Femur (tissue), 1 donor: Measurements from ENCODE around the gene TRAF7.
"Not testable (repeated sequence)": the region's sequence is repeated elsewhere in the genome, so short reads cannot be mapped to it uniquely, and the experiment has no call there.

Experiments
- DNase-seq: peaks from one replicate; pipeline ENCODE4 v3.0.0-alpha.2; 2017

TRAF7 gene

DNA sequence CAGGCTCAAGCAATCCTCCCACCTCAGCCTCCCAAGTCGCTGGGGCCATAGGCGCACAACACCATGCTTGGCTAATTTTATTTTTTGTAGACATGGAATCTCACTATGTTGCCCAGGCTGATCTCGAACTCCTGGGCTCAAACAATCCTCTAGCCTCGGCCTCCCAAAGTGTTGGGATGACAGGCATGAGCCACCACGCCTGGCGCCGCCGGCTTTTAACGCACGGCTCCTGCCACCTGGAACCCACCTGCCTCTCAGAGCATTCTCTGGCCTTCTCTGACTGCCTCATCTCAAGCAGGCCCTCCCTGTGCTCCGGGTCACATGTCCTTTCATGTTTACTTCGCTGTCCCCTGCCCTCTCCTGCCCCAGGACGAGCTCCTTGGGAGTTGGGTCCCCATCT is 30.5 kb downstream of the TRAF7 start:
- DNase-seq: no peak

DNA sequence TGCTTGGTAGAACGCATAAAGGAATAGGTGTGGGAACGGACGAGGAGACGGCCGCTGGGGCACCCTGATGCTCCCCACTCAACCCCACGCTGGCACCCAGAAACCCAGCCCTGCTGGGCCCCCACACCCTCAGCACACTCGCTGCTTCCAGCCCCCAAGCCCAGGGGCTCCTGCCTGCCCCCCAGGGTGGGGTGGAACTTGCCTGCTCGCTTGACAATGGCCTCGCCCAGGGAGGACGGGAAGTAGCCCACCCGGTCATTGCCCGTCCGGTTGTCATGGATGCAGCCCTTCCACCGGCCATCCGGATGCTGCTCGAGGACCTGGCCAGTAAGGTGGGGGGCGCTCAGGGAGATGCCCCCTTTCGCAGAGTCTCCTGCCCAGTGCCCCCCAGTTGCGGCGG is 30.9 kb downstream of the TRAF7 start:
- no peak for DNase-seq

DNA sequence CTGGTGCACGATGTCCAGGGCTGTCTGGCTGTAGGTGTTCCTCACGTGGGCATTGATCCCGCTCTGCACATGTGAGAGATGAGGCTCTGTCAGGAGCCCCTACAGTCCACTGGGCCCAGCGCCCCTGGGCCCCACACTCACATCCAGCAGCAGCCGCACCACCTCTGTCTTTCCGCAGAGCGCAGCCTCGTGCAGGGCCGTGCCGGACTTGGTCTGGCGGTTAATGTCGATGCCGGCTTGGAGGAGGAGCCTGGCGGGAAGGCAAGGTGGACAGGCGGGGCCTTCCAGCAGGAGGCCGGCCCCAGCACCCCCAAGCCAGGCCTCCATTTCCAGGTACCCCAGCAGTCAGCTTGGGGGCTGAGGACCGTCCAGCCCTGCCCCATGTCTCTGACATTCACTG is 31.6 kb downstream of the TRAF7 start:
- DNase-seq: no peak

DNA sequence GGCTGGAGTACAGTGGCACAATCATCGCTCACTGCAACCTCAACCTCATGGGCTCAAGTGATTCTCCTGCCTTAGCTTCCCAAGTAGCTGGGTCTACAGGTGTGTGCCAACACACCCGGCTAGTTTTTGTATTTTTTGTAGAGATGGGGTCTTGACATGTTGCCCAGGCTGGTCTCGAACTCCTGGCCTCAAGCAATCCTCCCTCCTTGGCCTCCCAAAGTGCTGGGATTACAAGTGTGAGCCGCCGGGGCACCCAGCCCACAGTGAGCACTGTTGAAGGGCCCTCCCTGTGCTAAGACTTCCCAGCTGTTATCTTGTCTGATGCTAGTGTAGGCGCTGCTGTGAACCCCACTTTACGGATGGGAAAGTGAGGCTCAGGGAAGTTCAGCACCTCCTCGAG is 32.8 kb downstream of the TRAF7 start:
- no peak for DNase-seq

DNA sequence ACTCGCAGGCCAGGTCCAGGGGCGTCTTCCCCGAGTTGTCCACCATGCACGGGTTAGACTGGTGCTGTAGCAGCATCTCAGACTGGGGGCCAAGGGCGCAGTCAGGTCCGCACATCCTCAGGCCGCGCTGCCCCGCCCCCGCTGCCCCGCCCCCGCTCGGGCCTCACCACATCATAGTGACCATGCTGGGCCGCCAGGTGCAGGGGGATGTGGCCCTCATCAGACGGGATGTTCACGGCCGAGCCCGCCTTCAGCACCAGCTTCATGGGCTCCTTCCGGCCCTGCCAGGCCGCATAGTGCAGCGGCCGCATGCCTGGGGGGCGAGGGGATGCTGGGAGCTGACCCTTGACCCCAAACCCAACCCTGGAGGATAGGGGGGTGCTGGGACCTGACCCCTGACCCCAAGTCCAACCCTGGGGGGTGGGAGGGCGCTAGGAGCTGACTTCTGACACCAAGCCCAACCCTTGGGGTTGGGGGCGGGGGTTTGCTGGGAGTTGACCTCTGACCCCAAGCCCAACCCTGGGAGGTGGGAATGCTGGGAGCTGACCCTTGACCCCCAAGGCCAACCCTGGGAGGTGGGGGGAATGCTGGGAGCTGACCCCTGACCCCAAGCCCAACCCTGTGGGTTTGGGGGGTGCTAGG is 33.8 kb downstream of the TRAF7 start:
- DNase-seq: no peak

DNA sequence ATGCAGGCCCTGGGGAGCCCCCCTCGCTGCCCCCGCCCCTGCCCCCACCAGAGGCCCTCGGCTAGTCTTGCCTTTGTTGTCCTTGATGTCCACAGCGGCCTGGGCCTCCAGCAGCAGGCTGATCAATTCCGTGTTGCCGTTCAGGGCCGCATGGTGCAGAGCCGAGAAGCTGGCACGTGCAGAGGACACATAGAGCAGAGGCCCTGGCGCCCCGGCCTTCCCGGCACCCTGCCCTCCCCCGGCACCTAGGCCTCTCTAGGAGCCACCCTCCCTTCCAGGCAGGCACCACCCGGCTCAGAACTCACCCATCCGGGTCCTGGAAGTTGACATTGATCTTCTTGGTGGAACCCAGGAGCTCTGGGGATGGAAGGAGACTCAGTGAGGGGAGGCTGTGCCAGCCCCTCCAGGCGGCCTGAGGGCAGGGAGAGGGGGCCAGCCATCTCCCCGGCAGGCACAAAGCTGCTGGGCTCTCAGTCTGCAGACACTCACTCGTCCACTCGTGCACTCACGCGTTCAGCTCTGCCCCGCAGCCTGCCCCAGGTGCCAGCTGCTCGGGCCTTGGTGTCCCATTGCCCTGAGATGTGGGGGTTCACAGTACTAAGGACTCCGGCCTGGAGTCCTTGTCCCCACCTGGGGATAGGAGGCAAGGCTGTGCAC is 34.5 kb downstream of the TRAF7 start:
- DNase-seq: no peak

DNA sequence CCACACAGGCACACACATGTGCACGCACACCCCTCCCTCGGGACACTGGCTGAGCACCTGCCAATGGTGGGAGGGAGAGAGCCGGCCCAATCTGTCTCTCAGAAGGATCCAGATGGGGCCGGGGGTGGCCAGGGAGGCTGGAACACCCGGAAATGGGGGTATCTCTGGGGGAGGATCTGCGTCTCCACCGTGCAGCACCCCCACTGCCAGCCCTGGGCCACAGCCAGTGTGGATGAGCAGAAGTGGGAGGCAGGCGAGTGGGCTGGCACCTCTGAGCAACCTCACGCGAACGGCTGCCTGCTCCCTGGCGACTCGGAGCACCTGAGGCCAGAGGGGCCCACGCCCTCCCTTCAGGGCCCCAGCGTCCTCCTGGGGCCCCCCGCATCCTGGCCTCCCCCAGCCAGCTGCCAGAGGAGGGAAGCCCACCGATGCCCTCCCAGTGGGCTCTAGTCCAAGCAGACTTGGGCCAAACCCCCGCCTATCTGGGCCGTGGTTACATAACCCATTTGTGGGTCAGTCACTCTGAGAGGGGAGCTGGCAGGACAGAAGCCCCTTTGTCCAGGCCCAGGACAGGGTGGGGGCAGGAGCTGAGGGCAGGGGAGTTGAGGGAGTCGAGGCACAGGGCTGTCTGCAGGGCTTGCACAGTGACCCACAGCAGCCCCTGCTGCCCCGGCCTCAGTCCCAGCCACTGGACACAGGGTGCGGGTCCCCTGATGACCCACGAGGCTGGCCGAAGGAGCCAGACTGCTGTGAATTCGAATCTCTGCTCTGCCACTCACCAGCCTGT is 35.3 kb downstream of the TRAF7 start:
- no peak for DNase-seq

DNA sequence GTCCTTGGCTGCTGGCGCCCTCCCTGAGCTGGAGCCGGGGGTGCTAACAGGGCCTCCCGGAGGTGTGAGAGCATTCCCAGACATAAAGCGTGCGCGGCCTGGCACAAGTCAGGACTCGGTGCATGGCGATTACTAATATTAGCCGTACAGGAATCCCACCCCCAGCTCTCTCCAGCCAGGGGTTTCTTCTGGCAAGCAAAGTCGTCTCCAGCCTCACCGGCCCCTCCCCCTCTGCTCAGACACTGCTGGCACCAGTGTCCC is 35.8 kb downstream of the TRAF7 start:
- no peak for DNase-seq

DNA sequence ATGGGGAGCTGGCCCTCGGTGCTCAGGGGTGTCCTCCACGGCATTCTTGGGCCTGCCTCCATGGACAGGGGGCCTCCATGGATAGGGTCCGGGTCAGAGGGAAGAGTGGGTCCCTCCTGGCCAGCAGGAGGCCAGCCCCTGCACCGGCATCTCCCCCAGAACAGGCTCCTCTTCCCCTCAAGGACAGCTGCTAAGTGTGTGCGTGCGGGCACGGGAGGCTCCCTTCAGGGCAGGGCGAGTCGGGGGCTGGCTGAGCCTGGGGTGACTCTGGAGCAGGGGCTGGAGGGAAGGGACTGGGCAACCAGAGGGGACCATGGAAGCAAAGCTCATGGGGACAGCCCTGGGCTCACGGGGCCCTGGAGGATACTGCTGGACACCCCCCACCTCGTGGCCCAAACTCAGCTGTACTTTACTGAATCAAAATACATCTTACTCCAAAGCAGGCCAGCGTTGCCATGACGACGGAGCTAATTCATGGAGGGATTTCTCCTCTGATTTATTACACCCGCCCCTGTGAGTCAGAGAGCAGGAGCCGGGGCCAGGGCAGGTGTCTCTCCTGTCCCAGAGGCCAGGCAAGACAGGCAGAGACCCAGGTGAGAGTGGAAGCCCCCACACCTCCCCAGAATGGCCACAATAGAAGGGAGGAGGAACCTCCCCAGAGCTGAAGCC is 38.7 kb downstream of the TRAF7 start:
- no peak for DNase-seq

DNA sequence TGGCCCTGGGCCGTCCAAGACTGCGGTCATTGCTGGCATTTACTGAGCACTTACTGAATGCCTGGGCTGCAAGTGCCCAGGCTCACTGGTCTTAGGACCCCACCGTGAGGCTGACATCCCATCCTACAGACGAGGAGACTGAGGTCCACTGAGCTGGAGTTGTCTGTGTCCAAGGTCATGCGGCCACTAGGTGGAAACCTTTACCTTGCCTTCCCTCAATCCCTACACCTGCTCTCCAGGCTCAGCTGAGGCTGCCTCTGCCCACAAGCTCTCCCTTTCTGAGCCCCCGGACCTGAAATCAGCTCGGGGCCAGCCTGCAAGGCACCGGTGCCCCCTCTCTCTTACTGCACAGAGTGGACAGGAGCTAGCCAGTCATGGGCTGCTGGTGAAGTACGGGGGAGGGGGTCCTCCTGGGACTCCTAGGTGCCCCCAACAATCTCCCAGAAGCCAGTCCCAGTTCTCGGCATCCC is 39.3 kb downstream of the TRAF7 start:
- no peak for DNase-seq

DNA sequence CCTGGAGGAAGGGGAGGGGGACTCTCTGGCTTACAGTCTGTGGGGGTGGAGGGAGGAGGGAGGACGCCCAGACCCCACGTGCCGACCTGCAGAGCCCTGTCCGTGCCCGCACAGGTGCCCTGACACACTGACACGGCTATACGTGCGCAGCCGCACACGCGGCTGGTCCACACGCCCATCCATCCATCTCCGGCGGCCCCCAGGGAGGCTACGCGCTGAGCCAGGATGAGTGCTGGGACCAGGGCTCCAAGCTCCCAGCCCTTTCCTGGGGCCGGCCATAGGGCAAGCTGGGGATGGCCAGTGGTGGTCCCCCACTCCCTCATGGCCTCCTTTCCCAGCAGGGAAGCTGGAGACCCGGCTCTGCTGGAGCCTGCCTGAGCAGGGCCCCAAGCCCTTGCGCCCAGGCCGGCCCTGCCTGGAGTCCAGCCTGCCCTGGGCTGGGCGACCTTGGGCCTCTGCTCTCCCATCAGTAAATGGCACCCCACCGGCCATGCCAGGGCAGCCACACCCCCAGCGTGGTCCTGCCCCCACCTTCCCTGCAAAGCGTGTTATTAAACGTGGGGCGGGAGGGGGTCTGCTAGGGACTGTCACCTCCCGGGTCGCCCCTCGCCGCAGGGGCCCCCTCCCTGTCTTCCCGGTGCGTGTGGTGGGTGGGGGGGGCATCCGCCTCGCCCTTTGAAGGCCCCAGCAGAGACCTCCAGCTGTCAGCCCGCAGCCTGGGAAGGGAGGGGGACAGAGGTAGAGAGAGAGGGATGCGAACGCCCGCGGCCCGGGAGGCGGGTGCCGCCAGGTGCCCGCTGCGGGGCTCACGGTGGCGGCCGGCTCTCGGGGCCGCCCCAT is 40.0 kb downstream of the TRAF7 start:
- DNase-seq: no peak

DNA sequence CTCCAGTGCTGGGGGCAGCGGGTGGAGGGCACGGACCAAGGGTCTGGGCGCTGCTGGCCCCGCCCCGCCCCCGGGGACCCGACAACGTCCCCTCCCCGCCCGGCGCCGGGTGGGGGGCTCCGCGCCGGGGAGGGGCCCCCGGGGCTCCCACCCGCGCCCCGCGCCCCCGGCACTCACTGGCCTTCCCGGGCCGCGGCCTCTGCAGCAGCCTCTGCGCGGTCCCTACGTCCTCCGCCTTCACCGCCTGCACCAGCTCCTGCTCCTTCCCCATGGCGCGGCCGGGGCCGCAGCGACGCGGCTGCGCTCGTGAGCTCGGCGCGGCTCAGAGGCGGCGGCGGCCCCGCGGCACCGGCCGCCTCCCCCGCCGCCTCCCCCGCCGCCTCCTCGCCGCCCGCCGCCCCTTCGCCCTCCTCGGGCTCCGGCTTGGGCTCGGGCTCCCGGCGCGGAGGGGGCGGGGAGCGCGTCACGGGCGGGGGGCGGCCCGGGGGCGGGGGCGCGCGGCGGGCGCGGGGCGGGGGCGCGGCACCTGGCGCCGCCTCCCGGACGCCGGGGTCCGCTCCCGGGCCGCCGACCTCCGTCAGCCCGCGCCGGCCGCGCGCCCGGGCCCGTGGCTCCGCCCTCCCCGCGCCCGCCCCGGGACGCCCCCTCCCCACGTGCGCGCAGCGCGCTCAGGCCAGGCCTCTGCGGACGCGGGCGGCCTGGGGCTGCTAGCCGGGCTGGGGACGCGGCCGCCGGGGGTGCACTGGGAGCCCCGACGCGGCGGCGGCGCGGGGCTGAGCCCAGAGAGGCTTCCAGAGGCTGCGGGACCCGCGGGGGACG is 40.8 kb downstream of the TRAF7 start, which contains the start of gene CASKIN1:
CASKIN1 (minus strand) TSS at position 444 of the 819 bp plus-strand sequence; CDS start at position 271, 173 bp downstream.
- DNase-seq: no peak

DNA sequence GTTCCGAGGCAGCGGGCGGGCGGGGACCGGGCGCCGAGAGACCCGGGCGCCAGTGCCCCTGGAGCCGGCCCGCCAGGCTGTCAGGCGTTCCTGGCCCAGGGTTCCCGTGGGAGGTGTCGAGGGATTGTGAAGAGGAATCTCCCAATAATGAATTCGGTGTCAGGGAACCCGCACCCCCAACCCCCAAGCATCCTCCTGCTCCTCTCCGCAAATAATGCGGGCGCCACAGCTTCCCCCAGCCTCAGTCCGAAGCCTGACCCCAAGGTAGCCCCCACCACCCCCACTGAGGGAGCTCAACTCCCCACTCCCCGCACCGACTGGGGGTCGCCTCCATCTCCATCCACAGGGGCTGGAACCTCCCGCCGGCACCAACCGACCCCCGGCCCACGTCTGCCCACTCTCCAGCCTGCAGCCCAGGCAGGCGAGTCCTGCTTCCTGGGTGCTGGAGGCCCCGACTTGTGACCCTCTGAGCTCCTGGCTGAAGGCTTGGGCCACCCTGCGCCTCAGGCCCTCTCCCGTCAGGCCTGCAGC is 41.5 kb downstream of the TRAF7 start:
- DNase-seq: no peak

DNA sequence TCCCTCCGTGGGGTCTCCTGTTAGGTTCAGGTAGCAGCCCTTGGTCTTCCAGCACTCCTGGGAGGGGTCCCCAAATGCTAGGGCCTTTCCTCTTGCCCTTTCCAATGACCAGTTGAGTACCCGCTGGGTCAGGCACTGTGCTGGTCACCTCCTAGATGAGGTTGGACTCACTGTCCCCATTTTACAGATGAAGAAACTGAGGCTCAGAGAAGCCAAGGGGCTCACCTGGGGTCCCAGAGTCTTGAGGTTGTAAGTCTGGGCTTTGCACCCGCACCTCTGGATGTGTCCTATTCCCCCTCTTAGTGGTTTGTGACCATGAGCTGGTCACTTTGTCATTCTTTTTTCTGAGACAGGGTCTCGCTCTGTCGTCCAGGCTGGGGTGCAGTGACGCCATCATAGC is 42.2 kb downstream of the TRAF7 start:
- no peak for DNase-seq

DNA sequence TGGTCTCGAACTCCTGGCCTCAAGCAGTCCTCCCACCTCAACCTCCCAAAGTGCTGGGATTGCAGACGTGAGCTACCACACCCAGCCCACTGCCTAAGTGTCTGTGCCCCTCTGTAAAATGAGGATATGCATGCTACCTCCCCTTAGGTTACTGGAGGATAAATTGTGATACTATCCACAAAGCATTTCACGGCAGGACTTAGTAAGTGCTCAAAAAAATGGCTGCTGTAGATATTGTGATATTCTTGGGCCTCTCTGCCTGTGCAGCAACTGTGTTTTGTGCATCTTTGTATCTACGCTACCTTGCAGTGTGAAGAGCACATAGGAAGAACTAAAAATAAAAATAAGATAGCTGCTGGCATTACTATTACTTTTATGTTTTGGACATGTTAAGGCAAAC is 42.7 kb downstream of the TRAF7 start:
- DNase-seq: no peak

DNA sequence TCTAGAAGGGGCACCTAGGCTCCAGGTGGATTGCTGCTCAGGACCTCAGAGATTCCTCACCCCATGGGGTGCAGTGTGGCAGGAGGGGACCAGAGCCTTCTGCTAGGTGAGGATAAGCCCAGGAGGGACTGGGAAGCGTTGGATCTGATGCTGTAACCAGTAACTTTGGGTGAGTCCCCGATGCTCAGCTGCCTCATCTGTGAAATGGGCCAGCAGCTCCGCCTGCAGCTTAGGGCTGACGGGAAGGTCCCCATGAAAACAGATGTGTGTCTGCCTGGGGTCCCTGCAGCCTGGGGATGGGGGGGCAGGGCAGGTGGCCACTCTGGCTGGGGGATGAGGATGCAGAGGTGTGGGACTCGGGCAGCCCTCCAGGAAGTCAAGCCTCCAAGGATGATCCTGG is 43.5 kb downstream of the TRAF7 start:
- no peak for DNase-seq

DNA sequence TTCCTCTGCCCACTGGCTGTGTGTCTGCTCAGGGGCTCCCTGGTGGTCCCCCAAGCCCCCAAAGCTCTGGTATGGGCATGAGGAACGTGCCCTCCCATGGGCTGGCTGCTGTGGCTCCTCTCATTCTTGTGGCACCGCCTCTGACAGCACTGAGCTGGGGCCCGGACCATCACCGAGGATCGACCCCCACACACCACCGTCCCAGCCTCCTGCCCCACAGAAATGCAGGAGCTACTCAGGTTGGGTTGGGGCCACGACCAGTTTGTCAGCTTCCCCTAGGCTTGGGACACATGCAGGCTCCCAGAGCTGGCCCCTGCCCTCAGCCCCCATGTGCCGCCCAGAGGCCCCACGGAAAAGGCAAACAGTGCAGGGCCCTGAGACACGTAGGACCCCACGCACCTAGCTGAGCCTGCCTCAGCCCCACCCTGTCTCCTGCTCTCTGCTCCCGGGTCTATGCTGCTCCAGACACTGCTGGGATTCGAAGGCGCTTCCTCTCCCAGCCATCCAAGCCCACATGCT is 44.1 kb downstream of the TRAF7 start:
- no peak for DNase-seq

DNA sequence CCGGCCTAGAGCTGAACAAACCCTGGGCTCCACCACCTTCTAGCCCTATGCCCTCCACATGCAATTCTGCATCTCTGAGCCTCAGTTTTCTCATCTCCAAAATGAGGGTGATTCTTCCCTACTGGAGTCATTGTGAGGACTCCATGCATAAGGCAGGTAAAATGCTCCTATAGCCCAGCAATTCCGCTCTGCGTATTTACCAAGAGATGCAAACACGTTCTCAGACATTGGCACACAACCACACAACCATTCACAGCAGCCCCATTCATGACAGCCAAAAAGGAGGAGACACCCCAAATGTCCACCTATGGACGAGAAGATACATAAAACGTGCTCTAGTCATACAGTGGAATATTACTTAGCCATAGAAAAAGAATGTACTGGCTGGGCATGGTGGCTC is 44.7 kb downstream of the TRAF7 start:
- no peak for DNase-seq

DNA sequence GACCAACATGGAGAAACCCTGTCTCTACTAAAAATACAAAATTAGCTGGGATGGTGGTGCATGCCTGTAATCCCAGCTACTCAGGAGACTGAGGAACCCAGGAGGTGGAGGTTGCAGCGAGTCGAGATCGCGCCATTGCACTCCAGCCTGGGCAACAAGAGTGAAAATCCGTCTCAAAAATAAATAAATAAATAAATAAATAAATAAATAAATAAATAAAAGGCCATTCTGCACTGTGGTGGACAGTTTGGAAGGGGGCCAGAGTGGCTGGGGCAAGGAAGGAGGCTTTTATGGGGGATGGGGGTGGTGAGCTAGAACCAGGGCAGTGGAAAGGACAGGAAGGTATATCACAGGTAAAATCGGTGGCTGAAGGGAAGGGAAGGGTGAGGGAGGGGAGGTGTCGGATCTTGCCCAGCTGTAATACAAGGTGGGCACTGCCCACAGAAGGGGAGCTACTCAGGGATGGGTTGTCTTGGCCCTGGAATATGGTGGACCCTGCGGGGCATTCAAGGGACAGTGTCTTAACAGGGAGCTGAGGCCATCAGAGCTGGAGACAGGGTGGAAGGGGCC is 47.6 kb downstream of the TRAF7 start:
- not testable (repeated sequence) for DNase-seq

DNA sequence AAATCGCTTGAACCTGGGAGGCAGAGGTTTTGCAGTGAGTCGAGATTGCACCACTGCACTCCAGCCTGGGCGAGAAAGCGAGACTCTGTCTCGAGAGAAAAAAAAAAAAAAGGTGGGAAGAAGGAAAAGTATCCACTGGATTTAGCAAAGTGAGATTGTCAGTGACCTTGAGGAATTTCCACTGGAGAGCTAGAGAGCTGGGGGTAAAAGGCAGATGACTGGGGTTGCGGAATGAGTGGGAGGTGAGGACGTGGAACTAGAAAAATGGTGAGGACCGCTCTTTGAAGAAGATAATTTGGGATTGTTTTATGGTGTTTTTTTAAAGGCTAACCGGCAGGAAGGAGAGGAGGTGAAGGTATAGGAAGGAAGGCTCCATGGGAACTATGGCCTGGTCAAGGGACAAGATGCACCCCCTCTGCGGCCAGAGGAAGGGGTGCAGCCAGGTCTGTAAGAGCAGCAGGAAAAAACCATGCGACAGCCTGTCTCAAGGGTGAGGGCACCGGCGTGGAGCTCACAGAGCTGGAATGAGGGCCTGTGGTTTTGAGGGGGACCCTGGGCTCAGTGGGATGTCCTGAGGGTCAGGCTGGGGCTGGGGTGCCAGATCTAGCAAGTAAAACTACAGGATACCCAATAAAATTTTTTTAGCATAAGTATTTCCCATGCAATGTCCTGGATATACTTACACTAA is 49.0 kb downstream of the TRAF7 start:
- no peak for DNase-seq
